IPS-20b (cell line): ENCODE results near the gene DIAPH2.

ENCODE experiments used
- H3K27ac ChIP-seq: one replicate; pipeline ENCODE4 v1.5.1; 2013; ENCODE audit warnings: low read length
- H3K27me3 ChIP-seq: 2 replicates; pipeline ENCODE4 v1.6.1; 2013; ENCODE audit warnings: mild to moderate bottlenecking, low read length, inconsistent platforms; ENCODE audit not compliant: insufficient read depth
- H3K36me3 ChIP-seq: 2 replicates; pipeline ENCODE4 v1.6.1; 2013; ENCODE audit warnings: low read depth, mild to moderate bottlenecking, inconsistent platforms, low read length, moderate library complexity; ENCODE audit not compliant: insufficient read depth
- H3K4me1 ChIP-seq: 2 replicates; pipeline ENCODE4 v1.6.1; 2013; ENCODE audit warnings: mild to moderate bottlenecking, control low read depth, inconsistent platforms, low read length, moderate library complexity; ENCODE audit not compliant: insufficient read depth
- H3K4me3 ChIP-seq: 2 replicates; pipeline ENCODE4 v1.5.1; 2013; ENCODE audit warnings: mild to moderate bottlenecking, low read length, inconsistent platforms
- H3K9ac ChIP-seq: 2 replicates; pipeline ENCODE4 v1.6.1; 2013; ENCODE audit warnings: low read depth, mild to moderate bottlenecking, inconsistent platforms, low read length, moderate library complexity
- H3K9me3 ChIP-seq: 2 replicates; pipeline ENCODE4 v1.6.1; 2013; ENCODE audit warnings: mild to moderate bottlenecking, low read depth, low read length, inconsistent platforms; ENCODE audit not compliant: insufficient read depth

DIAPH2 gene

GRCh38 chrX:96763608-96764007, 79.0 kb downstream of the DIAPH2 start:
- Histone ChIP-seq H3K36me3 (no peaks in the 10 kb centered on the region), H3K9ac (no peak overlapping the region), H3K9me3 (no peaks in the 10 kb centered on the region), H3K27me3 (no peaks in the 10 kb centered on the region), H3K4me1 (no peaks in the 10 kb centered on the region; the same call in 1 of the 2 replicates), H3K27ac (no peak overlapping the region), H3K4me3 (no peak overlapping the region)

DNA sequence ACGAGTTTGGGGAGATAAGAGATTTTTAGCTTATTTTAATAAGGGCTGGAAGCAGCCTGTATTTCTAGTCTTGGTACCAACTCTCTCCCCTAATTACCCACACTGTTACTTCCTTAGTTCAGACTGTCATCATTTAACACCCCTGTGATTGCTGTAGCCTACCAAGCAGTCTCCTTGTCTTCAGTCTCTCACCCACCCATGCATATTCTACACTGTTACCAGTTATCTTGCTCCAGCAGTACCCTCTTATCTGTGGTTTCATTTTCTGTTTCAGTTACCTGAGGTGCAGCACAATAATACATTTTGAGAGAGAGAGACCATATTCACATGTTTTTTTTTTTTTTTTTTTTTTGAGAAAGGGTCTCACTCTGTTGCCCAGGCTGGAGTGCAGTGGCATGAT, 80.2 kb downstream of the DIAPH2 start:
- Histone ChIP-seq H3K4me3 (no peak overlapping the region), H3K36me3 (no peaks in the 10 kb centered on the region)

DNA sequence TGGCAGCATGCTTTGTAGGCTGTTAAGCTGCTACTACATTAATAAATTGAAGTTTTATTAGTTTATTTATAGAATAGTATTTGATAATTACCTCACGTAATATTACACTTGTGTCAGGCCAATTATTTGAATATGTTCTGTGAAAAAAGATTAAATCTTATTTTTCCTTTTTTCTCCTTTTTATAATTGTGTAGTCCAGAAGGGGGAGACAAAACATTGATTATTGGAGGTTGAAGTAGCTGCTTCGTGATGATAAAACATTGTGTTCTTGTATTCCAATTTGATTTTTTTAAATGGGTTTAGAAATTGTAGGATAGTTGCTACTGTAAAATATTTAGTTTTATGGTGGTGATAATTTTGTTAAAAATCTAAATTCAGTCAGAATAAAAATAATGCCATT, 85.7 kb downstream of the DIAPH2 start:
- Histone ChIP-seq H3K27ac (no peak overlapping the region), H3K9me3 (no peaks in the 10 kb centered on the region), H3K27me3 (no peaks in the 10 kb centered on the region), H3K4me3 (no peak overlapping the region), H3K9ac (no peak overlapping the region), H3K4me1 (no peaks in the 10 kb centered on the region), H3K36me3 (no peaks in the 10 kb centered on the region)

More for the DNA sequence above, 80.2 kb downstream of the DIAPH2 start:
- Histone ChIP-seq H3K27ac (no peak overlapping the region), H3K27me3 (no peaks in the 10 kb centered on the region), H3K9me3 (no peaks in the 10 kb centered on the region), H3K9ac (no peak overlapping the region), H3K4me1 (no peaks in the 10 kb centered on the region; the same call in 1 of the 2 replicates)

GRCh38 chrX:96771486-96771885, 86.8 kb downstream of the DIAPH2 start:
- H3K4me3 ChIP-seq = no peak overlapping the region
- no peaks in the 10 kb centered on the region for H3K27me3 ChIP-seq
- H3K36me3 ChIP-seq = no peaks in the 10 kb centered on the region
- no peaks in the 10 kb centered on the region for H3K9me3 ChIP-seq
- no peak overlapping the region for H3K9ac ChIP-seq
- no peaks in the 10 kb centered on the region for H3K4me1 ChIP-seq
- no peak overlapping the region for H3K27ac ChIP-seq

DNA sequence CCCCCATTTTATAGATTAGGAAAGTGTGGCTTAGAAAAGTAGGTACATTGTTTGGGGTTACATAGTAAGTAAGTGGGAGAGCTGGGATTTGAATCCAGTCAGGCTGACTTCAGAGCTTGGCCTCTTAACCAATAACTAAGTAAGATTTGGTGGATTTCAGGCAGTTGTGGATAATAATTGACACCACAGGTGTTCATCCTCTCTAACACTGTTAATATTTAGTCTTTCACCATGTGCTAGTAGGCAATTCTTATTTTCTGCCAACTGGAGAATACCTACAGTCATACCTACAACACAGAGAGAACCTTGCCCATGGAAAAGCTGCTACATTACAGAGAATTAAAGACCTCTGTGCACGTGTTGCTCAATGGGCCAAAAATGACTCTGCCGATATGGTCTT, 89.5 kb downstream of the DIAPH2 start:
- H3K9ac ChIP-seq = no peak overlapping the region
- no peaks in the 10 kb centered on the region for H3K9me3 ChIP-seq
- H3K4me1 ChIP-seq = no peaks in the 10 kb centered on the region
- H3K36me3 ChIP-seq = no peaks in the 10 kb centered on the region
- no peak overlapping the region for H3K4me3 ChIP-seq
- no peak overlapping the region for H3K27ac ChIP-seq
- no peaks in the 10 kb centered on the region for H3K27me3 ChIP-seq

DNA sequence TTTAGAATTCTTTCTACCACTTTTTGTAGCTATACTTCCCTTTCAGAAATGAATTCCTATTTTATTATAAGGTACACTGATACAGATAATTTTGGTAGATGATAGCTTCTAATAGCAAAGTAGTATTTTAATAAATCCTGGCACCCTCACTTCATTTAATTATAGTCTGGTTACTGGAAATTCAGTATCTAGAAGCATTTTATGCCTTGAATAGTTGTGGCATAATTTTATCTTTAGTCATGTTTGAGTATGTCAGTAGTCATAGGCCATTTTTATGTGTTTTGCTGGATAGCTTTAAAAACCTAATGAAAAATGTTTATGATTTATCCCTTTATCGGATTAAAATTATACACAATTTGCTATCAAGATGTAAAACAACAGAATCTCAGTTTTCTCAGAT, 92.3 kb downstream of the DIAPH2 start:
- H3K36me3 ChIP-seq = no peaks in the 10 kb centered on the region
- no peak overlapping the region for H3K27ac ChIP-seq
- H3K4me3 ChIP-seq = no peak overlapping the region
- H3K4me1 ChIP-seq = no peaks in the 10 kb centered on the region
- H3K9ac ChIP-seq = no peak overlapping the region
- H3K27me3 ChIP-seq = no peaks in the 10 kb centered on the region
- H3K9me3 ChIP-seq = no peaks in the 10 kb centered on the region

GRCh38 chrX:96791559-96791958, 106.9 kb downstream of the DIAPH2 start:
- H3K9me3 ChIP-seq = no peaks in the 10 kb centered on the region
- no peak overlapping the region for H3K9ac ChIP-seq
- H3K27me3 ChIP-seq = no peaks in the 10 kb centered on the region
- H3K4me1 ChIP-seq = no peaks in the 10 kb centered on the region
- H3K27ac ChIP-seq = no peak overlapping the region
- H3K4me3 ChIP-seq = no peak overlapping the region
- no peaks in the 10 kb centered on the region for H3K36me3 ChIP-seq

- Histone ChIP-seq H3K36me3 (no peaks in the 10 kb centered on the region), H3K27ac (no peak overlapping the region)
These were observed 107.4 kb downstream of the DIAPH2 start for GRCh38 chrX:96792047-96792446.

DNA sequence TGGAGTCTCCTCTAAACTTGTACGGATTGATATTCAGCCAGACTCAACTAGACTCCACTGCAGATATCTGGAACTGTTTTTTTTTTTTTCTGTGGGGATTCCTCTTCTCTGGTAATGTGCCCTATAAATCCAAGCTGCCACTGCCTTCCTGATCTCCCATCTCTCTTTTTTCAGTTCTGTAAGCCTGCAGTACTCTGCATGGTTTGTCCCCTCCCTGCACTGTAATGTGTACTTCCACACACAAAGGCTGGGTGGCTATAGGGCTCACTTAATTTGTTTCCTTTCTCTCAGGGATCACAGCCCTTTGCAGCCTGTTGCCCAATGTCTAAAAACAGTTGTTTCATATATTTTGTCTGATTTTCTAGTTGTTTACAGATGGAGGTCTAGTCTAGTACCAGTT, 114.3 kb downstream of the DIAPH2 start:
- Histone ChIP-seq H3K9ac (no peak overlapping the region), H3K4me1 (no peaks in the 10 kb centered on the region), H3K36me3 (no peaks in the 10 kb centered on the region), H3K27ac (no peak overlapping the region), H3K4me3 (no peak overlapping the region), H3K9me3 (no peaks in the 10 kb centered on the region), H3K27me3 (no peaks in the 10 kb centered on the region)

More at GRCh38 chrX:96792047-96792446, 107.4 kb downstream of the DIAPH2 start:
- no peak overlapping the region for H3K9ac ChIP-seq
- H3K9me3 ChIP-seq = no peaks in the 10 kb centered on the region
- H3K4me3 ChIP-seq = no peak overlapping the region
- no peaks in the 10 kb centered on the region for H3K4me1 ChIP-seq
- H3K27me3 ChIP-seq = no peaks in the 10 kb centered on the region

GRCh38 chrX:96807318-96807717, 122.7 kb downstream of the DIAPH2 start:
- H3K4me3 ChIP-seq = no peak overlapping the region

DNA sequence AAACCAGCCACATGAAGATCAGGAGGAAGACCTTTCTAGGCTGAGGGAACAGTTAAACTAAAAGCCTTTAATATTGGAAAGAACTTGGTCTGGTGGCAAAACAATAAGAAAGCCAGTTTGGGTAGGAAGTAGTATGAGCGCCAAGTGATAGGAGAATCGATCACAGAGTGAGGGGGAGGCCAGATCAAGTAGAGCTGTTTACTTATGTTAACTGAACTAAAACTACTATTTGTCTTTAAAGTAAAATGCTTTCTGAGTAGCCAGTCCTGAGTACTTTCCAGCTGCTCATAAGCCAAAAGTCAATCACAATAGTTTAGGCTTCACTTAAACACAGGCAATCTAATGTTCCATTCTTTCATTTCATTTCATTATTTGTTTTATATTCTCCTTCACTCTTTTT, 136.3 kb downstream of the DIAPH2 start:
- no peaks in the 10 kb centered on the region for H3K27me3 ChIP-seq

More at GRCh38 chrX:96807318-96807717, 122.7 kb downstream of the DIAPH2 start:
- Histone ChIP-seq H3K27ac (no peak overlapping the region), H3K4me1 (no peaks in the 10 kb centered on the region), H3K9me3 (no peaks in the 10 kb centered on the region), H3K36me3 (no peaks in the 10 kb centered on the region), H3K27me3 (no peaks in the 10 kb centered on the region), H3K9ac (no peak overlapping the region)

DNA sequence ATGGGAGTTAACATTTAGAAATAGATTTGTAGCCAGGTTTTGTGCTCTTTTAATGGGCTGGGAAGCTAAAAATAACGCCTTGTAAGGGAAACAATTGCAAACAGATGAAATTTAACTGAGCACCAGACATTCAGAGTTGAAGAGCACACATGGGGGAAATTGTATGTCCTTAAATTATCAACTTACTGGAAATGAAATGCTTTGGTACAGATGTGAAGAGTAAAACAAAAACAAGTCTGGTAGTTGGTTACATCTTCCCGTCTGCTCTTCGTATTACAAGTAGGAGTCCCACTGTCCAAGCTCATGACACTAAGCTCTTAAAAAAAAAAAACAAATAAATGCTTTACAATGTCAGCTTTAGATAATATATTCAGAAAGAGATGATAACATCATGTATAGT, 139.5 kb downstream of the DIAPH2 start:
- Histone ChIP-seq H3K27ac (no peak overlapping the region), H3K4me3 (no peak overlapping the region), H3K27me3 (no peaks in the 10 kb centered on the region), H3K36me3 (no peaks in the 10 kb centered on the region), H3K4me1 (no peaks in the 10 kb centered on the region; the same call in 1 of the 2 replicates), H3K9me3 (no peaks in the 10 kb centered on the region), H3K9ac (no peak overlapping the region)

More for the DNA sequence above, 136.3 kb downstream of the DIAPH2 start:
- no peaks in the 10 kb centered on the region for H3K9me3 ChIP-seq
- no peaks in the 10 kb centered on the region for H3K36me3 ChIP-seq
- no peak overlapping the region for H3K4me3 ChIP-seq
- no peak overlapping the region for H3K27ac ChIP-seq
- H3K4me1 ChIP-seq = no peaks in the 10 kb centered on the region; the same call in 1 of the 2 replicates
- no peak overlapping the region for H3K9ac ChIP-seq
